Panc1 (cell line): ENCODE data around the gene GALNTL6. TPM values are rescaled to one million over a fixed set of nuclear protein-coding genes. Genes with fewer than 3 reads are reported as not detected.

ENCODE experiments used
- ATAC-seq: fragments of 200-7000 bp; cut with Tn5 transposase; 2 replicates; pipeline ENCODE4 v1.9.1; 2020; ENCODE audit warnings: mild to moderate bottlenecking, moderate library complexity
- BruUV-seq: library from RNA; stranded (reverse); fragments of 400-500 nt; replicated peaks from 2 replicates; lab custom pipeline; 2021; lab: Mats Ljungman, UMichigan
- CTCF ChIA-PET: fragments of 300-600 bp; sonication (Branson Sonifier 250); formaldehyde crosslinking; loops from one replicate; lab custom pipeline; 2022; ENCODE audit warnings: antibody characterized with exemption; lab: Charles Lee
- POLR2A ChIA-PET: fragments of 300-600 bp; sonication (Branson Sonifier 250); formaldehyde crosslinking; loops from one replicate; lab custom pipeline; 2022; ENCODE audit warnings: antibody characterized with exemption; lab: Charles Lee
- DNase-seq: peaks from one replicate; pipeline ENCODE4 v3.0.0-alpha.2; 2010; ENCODE audit warnings: low read depth, low spot score
- H3K27ac ChIP-seq: 2 replicates; pipeline ENCODE4 v1.5.1; 2011; ENCODE audit warnings: mild to moderate bottlenecking, low read length, inconsistent platforms
- H3K27me3 ChIP-seq: fragments of 200-500 bp; sonication (Bioruptor generic); 2 replicates; pipeline ENCODE4 v1.6.0; 2014; ENCODE audit warnings: low read length, inconsistent platforms; ENCODE audit not compliant: control insufficient read depth, insufficient read depth
- H3K36me3 ChIP-seq: fragments of 200-500 bp; sonication (Bioruptor generic); 2 replicates; pipeline ENCODE4 v1.5.1; 2014; ENCODE audit warnings: inconsistent platforms, mild to moderate bottlenecking, low read length, moderate library complexity; ENCODE audit not compliant: control insufficient read depth, insufficient read depth
- H3K4me1 ChIP-seq: 2 replicates; pipeline ENCODE4 v1.5.1; 2011; ENCODE audit warnings: inconsistent platforms, mild to moderate bottlenecking, low read length, moderate library complexity; ENCODE audit not compliant: control insufficient read depth, insufficient read depth
- H3K4me3 ChIP-seq, 2 experiments: 2 replicates each; pipeline ENCODE4 v1.5.1; 2011 to 2012; ENCODE audit warnings: low read depth in 2 of 2, low read length in 2 of 2, mild to moderate bottlenecking in 2 of 2, inconsistent platforms in 1 of 2, moderate library complexity in 1 of 2
- H3K9me3 ChIP-seq: fragments of 200-500 bp; sonication (Bioruptor generic); 2 replicates; pipeline ENCODE4 v1.5.1; 2014; ENCODE audit warnings: low read depth, mild to moderate bottlenecking, inconsistent platforms, low read length, moderate library complexity; ENCODE audit not compliant: control insufficient read depth, insufficient read depth
- POLR2AphosphoS5 ChIP-seq: IDR thresholded peaks from 2 replicates; pipeline ENCODE4 v1.6.1; 2012; ENCODE audit warnings: mild to moderate bottlenecking, low read depth, low read length, moderate library complexity
- SIN3A ChIP-seq: IDR thresholded peaks from 2 replicates; pipeline ENCODE4 v1.6.1; 2012; ENCODE audit warnings: low read depth, mild to moderate bottlenecking, low read length, moderate library complexity, borderline replicate concordance; ENCODE audit not compliant: insufficient read depth
- TCF7L2 ChIP-seq: IDR thresholded peaks from 2 replicates; pipeline ENCODE4 v1.6.1; 2011; ENCODE audit warnings: mild to moderate bottlenecking, low read depth, low read length, inconsistent platforms
- in situ Hi-C: cut with HindIII; loops from 2 replicates; pipeline ENCODE4 v1.10.0; 2016; ENCODE audit warnings: low sequenced_read_pairs, low pct_unique_long_range_greater_than_20kb
- intact Hi-C: fragments of 100-400 bp; cut with micrococcal nuclease; formaldehyde crosslinking; loops from one replicate; pipeline ENCODE4 v1.10.0; 2022; ENCODE audit not compliant: unreplicated experiment
- total RNA-seq: library from RNA; stranded (reverse); gene quantifications from one replicate; pipeline ENCODE4 v1.2.1, GENCODE V29; 2021; ENCODE audit not compliant: unreplicated experiment
- TF ChIP-seq, protein P1 (sequence below), 2 experiments: IDR thresholded peaks; 2 replicates each; pipeline ENCODE4 v1.6.1; 2011 to 2012; ENCODE audit warnings: low read depth in 2 of 2, control low read depth in 1 of 2, low read length in 1 of 2, mild to moderate bottlenecking in 1 of 2, moderate library complexity in 1 of 2; ENCODE audit not compliant: insufficient read depth in 1 of 2
- TF ChIP-seq, protein P2 (sequence below): fragments of 450-650 bp; IDR thresholded peaks from 2 replicates; pipeline ENCODE4 v1.5.1; 2017; ENCODE audit warnings: mild to moderate bottlenecking

The GALNTL6 gene
- total RNA-seq, 1 experiment from 2014 or later, result not detected

DNA sequence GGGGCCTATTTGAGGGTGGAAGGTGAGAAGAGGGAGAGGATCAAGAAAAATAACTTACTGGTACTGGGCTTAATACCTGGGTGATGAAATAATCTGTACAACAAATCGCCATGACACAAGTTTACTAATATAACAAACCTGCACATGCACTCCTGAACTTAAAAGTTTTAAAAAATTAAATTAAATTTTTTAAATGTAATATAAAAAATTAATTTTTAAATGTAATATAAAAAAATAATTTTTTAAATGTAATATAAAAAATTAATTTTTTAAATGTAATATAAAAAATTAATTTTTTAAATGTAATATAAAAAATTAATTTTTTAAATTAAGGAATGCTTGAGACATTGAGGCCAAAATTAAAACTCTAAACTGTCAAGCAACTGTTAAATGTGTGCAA lies 1231.1 kb downstream of the GALNTL6 start:
- in situ Hi-C loops, result no loop called here
- CTCF ChIA-PET, result no interaction called here

DNA sequence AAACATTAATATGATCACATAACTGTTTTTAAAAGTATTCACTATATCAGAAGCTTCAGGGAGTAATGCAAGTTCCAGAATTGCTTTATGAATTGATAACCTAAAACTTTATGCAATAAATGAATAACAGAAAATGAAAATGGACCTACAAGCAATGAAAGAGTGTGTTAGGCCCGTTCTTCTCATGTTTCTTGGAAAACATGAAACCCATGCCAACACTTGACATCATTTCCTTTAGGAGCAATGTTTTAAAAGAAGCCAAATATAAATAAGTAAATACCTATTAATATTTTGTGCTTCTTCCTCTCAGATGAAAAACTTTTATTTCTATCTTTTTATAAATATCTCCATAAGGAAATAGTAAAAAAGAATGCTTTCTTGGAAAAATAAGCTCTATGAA lies 1232.4 kb downstream of the GALNTL6 start:
- ATAC-seq, result no peak
- TF ChIP-seq SIN3A (no peak), TCF7L2 (no peak), POLR2AphosphoS5 (no peak)
- TF ChIP-seq, protein P1, sequence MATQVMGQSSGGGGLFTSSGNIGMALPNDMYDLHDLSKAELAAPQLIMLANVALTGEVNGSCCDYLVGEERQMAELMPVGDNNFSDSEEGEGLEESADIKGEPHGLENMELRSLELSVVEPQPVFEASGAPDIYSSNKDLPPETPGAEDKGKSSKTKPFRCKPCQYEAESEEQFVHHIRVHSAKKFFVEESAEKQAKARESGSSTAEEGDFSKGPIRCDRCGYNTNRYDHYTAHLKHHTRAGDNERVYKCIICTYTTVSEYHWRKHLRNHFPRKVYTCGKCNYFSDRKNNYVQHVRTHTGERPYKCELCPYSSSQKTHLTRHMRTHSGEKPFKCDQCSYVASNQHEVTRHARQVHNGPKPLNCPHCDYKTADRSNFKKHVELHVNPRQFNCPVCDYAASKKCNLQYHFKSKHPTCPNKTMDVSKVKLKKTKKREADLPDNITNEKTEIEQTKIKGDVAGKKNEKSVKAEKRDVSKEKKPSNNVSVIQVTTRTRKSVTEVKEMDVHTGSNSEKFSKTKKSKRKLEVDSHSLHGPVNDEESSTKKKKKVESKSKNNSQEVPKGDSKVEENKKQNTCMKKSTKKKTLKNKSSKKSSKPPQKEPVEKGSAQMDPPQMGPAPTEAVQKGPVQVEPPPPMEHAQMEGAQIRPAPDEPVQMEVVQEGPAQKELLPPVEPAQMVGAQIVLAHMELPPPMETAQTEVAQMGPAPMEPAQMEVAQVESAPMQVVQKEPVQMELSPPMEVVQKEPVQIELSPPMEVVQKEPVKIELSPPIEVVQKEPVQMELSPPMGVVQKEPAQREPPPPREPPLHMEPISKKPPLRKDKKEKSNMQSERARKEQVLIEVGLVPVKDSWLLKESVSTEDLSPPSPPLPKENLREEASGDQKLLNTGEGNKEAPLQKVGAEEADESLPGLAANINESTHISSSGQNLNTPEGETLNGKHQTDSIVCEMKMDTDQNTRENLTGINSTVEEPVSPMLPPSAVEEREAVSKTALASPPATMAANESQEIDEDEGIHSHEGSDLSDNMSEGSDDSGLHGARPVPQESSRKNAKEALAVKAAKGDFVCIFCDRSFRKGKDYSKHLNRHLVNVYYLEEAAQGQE (IDR thresholded peaks at IDR 0.05; ENCODE audit: insufficient read depth in 1 of 2, low read depth in 2 of 2, low read length in 1 of 2), result no peak
- TF ChIP-seq, protein P2, sequence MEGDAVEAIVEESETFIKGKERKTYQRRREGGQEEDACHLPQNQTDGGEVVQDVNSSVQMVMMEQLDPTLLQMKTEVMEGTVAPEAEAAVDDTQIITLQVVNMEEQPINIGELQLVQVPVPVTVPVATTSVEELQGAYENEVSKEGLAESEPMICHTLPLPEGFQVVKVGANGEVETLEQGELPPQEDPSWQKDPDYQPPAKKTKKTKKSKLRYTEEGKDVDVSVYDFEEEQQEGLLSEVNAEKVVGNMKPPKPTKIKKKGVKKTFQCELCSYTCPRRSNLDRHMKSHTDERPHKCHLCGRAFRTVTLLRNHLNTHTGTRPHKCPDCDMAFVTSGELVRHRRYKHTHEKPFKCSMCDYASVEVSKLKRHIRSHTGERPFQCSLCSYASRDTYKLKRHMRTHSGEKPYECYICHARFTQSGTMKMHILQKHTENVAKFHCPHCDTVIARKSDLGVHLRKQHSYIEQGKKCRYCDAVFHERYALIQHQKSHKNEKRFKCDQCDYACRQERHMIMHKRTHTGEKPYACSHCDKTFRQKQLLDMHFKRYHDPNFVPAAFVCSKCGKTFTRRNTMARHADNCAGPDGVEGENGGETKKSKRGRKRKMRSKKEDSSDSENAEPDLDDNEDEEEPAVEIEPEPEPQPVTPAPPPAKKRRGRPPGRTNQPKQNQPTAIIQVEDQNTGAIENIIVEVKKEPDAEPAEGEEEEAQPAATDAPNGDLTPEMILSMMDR, result no peak
- BruUV-seq, result no TSS peak
- ChIA-PET CTCF (no interaction called here), POLR2A (no interaction called here)
- no peak overlapping the region for H3K27ac ChIP-seq
- no peaks in the 10 kb centered on the region for H3K27me3 ChIP-seq
- H3K4me1 ChIP-seq, result peaks cover 2% of the 10 kb centered on the region; the same call in 1 of the 2 replicates
- in situ Hi-C loops, result no loop called here
- no peaks in the 10 kb centered on the region for H3K36me3 ChIP-seq
- no peak for DNase-seq
- no peaks in the 10 kb centered on the region for H3K9me3 ChIP-seq
- intact Hi-C loops, result no loop called here
- H3K4me3 ChIP-seq, result no peak overlapping the region

More for the DNA sequence above, 1231.1 kb downstream of the GALNTL6 start:
- Histone ChIP-seq H3K9me3 (no peaks in the 10 kb centered on the region), H3K27ac (no peak overlapping the region; the same call in 1 of the 2 replicates), H3K4me3 (no peak overlapping the region), H3K4me1 (peaks cover 10% of the 10 kb centered on the region), H3K27me3 (no peaks in the 10 kb centered on the region), H3K36me3 (no peaks in the 10 kb centered on the region)
- POLR2A ChIA-PET, result no interaction called here
- no TSS peak for BruUV-seq
- DNase-seq, result no peak
- no peak for ATAC-seq
- intact Hi-C loops, result no loop called here
- TF ChIP-seq POLR2AphosphoS5, result no peak
- TF ChIP-seq SIN3A, result no peak
- TF ChIP-seq, protein P1 (IDR thresholded peaks at IDR 0.05; ENCODE audit: insufficient read depth in 1 of 2, low read depth in 2 of 2, low read length in 1 of 2), result no peak
- no peak for TF ChIP-seq TCF7L2
- TF ChIP-seq, protein P2, result no peak
